ENCODE results near the gene SREBF1.

DNA sequence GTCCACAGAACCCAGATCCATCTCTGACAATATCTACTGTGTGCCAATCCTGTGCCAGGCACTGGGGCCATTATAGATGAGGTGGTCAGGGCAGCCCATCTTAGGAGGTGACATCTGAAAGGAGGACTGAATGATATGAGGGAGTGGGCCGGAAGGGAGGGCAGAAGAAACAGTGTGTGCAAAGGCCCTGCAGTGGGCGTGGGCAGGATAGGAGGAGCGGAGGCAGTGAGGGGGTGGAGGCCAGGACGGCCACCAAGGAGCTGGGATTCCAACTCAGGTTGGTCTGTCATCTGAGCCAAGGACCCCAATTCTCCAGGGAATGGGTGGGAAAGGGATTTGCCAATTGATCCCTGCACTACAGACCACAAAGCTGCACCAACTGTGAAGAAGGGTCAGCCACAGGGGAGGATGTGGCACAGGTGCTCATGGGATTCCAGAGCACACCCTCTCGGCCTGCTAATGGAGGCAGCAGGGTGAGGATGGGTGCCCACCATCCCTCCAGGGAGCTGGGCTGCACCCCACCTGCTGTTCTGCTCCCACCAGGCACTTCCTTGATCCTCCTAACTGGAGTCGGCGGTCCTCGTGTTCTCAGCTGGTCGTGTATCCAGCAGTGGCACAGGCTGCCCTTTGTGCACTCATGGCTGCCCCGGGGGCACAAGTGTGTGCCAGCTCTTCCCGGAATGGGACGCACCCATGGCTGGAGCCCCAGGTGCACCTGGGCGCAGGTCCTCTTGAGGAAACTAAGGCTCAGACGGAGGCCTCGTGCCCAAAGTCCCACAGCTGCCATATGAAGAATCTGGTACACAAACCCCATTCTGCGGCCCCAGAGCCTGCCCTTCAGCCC, 9.6 kb downstream of the SREBF1 start:
- TF ChIP-seq, protein P1, sequence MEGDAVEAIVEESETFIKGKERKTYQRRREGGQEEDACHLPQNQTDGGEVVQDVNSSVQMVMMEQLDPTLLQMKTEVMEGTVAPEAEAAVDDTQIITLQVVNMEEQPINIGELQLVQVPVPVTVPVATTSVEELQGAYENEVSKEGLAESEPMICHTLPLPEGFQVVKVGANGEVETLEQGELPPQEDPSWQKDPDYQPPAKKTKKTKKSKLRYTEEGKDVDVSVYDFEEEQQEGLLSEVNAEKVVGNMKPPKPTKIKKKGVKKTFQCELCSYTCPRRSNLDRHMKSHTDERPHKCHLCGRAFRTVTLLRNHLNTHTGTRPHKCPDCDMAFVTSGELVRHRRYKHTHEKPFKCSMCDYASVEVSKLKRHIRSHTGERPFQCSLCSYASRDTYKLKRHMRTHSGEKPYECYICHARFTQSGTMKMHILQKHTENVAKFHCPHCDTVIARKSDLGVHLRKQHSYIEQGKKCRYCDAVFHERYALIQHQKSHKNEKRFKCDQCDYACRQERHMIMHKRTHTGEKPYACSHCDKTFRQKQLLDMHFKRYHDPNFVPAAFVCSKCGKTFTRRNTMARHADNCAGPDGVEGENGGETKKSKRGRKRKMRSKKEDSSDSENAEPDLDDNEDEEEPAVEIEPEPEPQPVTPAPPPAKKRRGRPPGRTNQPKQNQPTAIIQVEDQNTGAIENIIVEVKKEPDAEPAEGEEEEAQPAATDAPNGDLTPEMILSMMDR (IDR thresholded peaks at IDR 0.05), result no peak
- TF ChIP-seq POLR2A (IDR thresholded peaks at IDR 0.05), result no peak
